ENCODE results near the gene LY6G6D.

- TF ChIP-seq, protein P1, sequence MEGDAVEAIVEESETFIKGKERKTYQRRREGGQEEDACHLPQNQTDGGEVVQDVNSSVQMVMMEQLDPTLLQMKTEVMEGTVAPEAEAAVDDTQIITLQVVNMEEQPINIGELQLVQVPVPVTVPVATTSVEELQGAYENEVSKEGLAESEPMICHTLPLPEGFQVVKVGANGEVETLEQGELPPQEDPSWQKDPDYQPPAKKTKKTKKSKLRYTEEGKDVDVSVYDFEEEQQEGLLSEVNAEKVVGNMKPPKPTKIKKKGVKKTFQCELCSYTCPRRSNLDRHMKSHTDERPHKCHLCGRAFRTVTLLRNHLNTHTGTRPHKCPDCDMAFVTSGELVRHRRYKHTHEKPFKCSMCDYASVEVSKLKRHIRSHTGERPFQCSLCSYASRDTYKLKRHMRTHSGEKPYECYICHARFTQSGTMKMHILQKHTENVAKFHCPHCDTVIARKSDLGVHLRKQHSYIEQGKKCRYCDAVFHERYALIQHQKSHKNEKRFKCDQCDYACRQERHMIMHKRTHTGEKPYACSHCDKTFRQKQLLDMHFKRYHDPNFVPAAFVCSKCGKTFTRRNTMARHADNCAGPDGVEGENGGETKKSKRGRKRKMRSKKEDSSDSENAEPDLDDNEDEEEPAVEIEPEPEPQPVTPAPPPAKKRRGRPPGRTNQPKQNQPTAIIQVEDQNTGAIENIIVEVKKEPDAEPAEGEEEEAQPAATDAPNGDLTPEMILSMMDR (IDR thresholded peaks at IDR 0.05) = no peak
- no peak for TF ChIP-seq POLR2A (IDR thresholded peaks at IDR 0.05)
These were observed 15.5 kb downstream of the LY6G6D start for GRCh38 chr6:31730631-31731086.
